AG04449 (cell line): Measurements from ENCODE around the gene KEL.

Experiments
- CTCF ChIA-PET: fragments of 350-600 bp; formaldehyde crosslinking; extraction: SDS; loops from one replicate; lab custom pipeline; 2021; ENCODE audit warnings: antibody characterized with exemption; lab: Yijun Ruan, JAX
- POLR2A ChIA-PET: fragments of 400-600, 350-600 bp; formaldehyde crosslinking; extraction: SDS; loops from one replicate; lab custom pipeline; 2020; ENCODE audit warnings: antibody characterized with exemption, inconsistent platforms; lab: Yijun Ruan, JAX
- DNase-seq: peaks from one replicate; pipeline ENCODE4 v3.0.0-alpha.2; 2010; ENCODE audit warnings: low read depth, low spot score
- H3K4me3 ChIP-seq: 2 replicates; pipeline ENCODE4 v1.5.1; 2011; ENCODE audit warnings: low read depth, mild to moderate bottlenecking, control low read depth, low read length
- TF ChIP-seq, protein P1 (sequence below): IDR thresholded peaks from one replicate; pipeline ENCODE4 v1.5.1; 2011; ENCODE audit warnings: mild to moderate bottlenecking, moderate library complexity, low read length, control low read depth, inconsistent platforms; ENCODE audit not compliant: insufficient read depth; ENCODE audit errors: missing control alignments

The KEL gene

GRCh38 chr7:142961973-142962926, at the start of gene KEL:
Gene KEL, minus strand, starts transcription at chr7:142962363. Its CDS starts 157 bp downstream, at chr7:142962206.
- ChIA-PET POLR2A (no interaction called here), CTCF (no interaction called here)
- DNase-seq = no peak
- no peak within 1 kb of the TSS for H3K4me3 ChIP-seq
- TF ChIP-seq, protein P1, sequence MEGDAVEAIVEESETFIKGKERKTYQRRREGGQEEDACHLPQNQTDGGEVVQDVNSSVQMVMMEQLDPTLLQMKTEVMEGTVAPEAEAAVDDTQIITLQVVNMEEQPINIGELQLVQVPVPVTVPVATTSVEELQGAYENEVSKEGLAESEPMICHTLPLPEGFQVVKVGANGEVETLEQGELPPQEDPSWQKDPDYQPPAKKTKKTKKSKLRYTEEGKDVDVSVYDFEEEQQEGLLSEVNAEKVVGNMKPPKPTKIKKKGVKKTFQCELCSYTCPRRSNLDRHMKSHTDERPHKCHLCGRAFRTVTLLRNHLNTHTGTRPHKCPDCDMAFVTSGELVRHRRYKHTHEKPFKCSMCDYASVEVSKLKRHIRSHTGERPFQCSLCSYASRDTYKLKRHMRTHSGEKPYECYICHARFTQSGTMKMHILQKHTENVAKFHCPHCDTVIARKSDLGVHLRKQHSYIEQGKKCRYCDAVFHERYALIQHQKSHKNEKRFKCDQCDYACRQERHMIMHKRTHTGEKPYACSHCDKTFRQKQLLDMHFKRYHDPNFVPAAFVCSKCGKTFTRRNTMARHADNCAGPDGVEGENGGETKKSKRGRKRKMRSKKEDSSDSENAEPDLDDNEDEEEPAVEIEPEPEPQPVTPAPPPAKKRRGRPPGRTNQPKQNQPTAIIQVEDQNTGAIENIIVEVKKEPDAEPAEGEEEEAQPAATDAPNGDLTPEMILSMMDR = no peak

- CTCF ChIA-PET = interaction anchor here (0.6 to 26.4 kb wide), 19 partner anchors 9 to 408 kb away, joined by 3 to 885 read pairs (median 4); partner anchors contain the start of gene TAS2R40
- TF ChIP-seq, protein P1 = peak; percentile 97
- DNase-seq = no peak
- POLR2A ChIA-PET = interaction anchor here (1.4 kb wide), 1 partner anchor 207 kb away, joined by 7 read pairs; no protein-coding TSS in a partner anchor
- H3K4me3 ChIP-seq = no peak overlapping the region
These were observed 46.1 kb upstream of the KEL start for GRCh38 chr7:143008007-143008901.

DNA sequence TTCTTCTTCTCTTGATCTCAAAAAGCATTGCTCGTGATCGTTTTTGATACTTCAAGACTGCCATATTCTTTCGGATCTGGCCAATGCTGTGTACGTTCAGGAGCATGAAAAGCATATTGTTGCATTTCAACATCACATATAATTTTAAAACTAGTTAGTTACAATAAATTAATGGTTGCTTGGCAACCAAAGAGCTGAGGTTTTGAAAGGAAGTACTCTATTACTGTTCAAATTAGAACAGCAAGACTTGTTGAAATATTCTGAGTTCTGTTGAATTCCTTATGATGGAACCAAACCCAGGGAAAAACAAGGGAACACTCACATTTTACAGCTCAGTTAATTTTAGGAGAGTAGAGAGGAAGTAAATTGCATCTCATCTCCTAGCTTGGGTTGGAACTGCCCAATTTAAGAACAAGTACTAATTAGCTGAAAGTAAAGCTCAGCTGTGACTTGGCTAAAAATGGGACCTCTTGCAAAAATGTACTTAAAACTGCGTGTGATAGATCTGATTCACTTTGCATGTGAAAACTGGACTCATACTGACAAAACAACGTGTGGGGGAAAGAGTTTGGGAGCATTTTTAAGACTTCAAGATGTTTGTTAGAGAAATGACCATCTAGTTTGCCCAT, 43.6 kb upstream of the KEL start:
- no peak for DNase-seq
- POLR2A ChIA-PET = no interaction called here
- TF ChIP-seq, protein P1 = no peak
- CTCF ChIA-PET = interaction anchor here (0.8 to 26.4 kb wide), 20 partner anchors 9 to 546 kb away, joined by 3 to 885 read pairs (median 6); partner anchors contain the start of genes EPHB6 and TAS2R40
- H3K4me3 ChIP-seq = no peak overlapping the region

- DNase-seq = no peak
- CTCF ChIA-PET = interaction anchor here (0.6 to 26.4 kb wide), 52 partner anchors 9 to 700 kb away, joined by 3 to 885 read pairs (median 5); partner anchors contain the start of genes EPHB6, GSTK1 and TAS2R40
- POLR2A ChIA-PET = no interaction called here
- TF ChIP-seq, protein P1 = peak; percentile 55
- no peak overlapping the region; the same call in 1 of the 2 replicates for H3K4me3 ChIP-seq
These were observed 41.4 kb upstream of the KEL start for GRCh38 chr7:143003393-143004051.

- H3K4me3 ChIP-seq = no peak overlapping the region
- TF ChIP-seq, protein P1 = no peak
- CTCF ChIA-PET = interaction anchor here (0.8 to 26.4 kb wide), 50 partner anchors 8 to 700 kb away, joined by 3 to 885 read pairs (median 6); partner anchors contain the start of genes EPHB6, GSTK1 and TAS2R40
- POLR2A ChIA-PET = no interaction called here
- DNase-seq = no peak
These were observed 40.7 kb upstream of the KEL start for GRCh38 chr7:143002898-143003297.
